SJSA1 (cell line): ENCODE data around the gene CLBA1. TPM values are rescaled to one million over a fixed set of nuclear protein-coding genes. Genes with fewer than 3 reads are reported as not detected.

Source experiments
- DNase-seq, 2 experiments: peaks; one replicate each; pipeline ENCODE4 v3.0.0-alpha.2; 2015 to 2020; ENCODE audit warnings: low spot score in 2 of 2, low read depth in 1 of 2
- H3K27ac ChIP-seq: fragments of 250-450 bp; sonication (Bioruptor Pico); 2 replicates; pipeline ENCODE4 v1.5.1; 2020; ENCODE audit warnings: mild to moderate bottlenecking, moderate library complexity
- H3K27me3 ChIP-seq: fragments of 250-450 bp; sonication (Bioruptor Pico); replicated peaks from 2 replicates; pipeline ENCODE4 v1.5.1; 2020; ENCODE audit warnings: mild to moderate bottlenecking, moderate library complexity
- H3K36me3 ChIP-seq: fragments of 250-450 bp; sonication (Bioruptor Pico); 2 replicates; pipeline ENCODE4 v1.5.1; 2020; ENCODE audit warnings: mild to moderate bottlenecking
- H3K4me1 ChIP-seq: fragments of 250-450 bp; sonication (Bioruptor Pico); replicated peaks from 2 replicates; pipeline ENCODE4 v1.6.1; 2021; ENCODE audit warnings: mild to moderate bottlenecking
- H3K4me3 ChIP-seq: fragments of 250-450 bp; sonication (Bioruptor Pico); 2 replicates; pipeline ENCODE4 v1.5.1; 2020; ENCODE audit warnings: mild to moderate bottlenecking
- H3K9me3 ChIP-seq: fragments of 250-450 bp; sonication (Bioruptor Pico); replicated peaks from 2 replicates; pipeline ENCODE4 v1.5.1; 2020; ENCODE audit warnings: mild to moderate bottlenecking
- total RNA-seq: library from RNA; depleted of rRNA; stranded (reverse); fragments of >200 nt; shearing (Covaris generic); gene quantifications from 2 replicates; pipeline ENCODE4 v1.2.3, GENCODE V29; 2014

Gene CLBA1
- total RNA-seq, 1 experiment from 2014 or later, result 3.6 TPM

- H3K27me3 ChIP-seq, result no peaks in the 10 kb centered on the region
- DNase-seq, result no peak
- H3K4me3 ChIP-seq, result no peak overlapping the region
- H3K27ac ChIP-seq, result no peak overlapping the region
- peaks cover 45% of the 10 kb centered on the region for H3K4me1 ChIP-seq
- H3K36me3 ChIP-seq, result no peaks in the 10 kb centered on the region
- no peaks in the 10 kb centered on the region for H3K9me3 ChIP-seq
These were observed 16.8 kb upstream of the CLBA1 start for GRCh38 chr14:104968541-104969401.

- H3K27me3 ChIP-seq, result no peaks in the 10 kb centered on the region
- no peak for DNase-seq
- no peaks in the 10 kb centered on the region for H3K9me3 ChIP-seq
- peak overlapping the region; percentile 80 for H3K27ac ChIP-seq
- H3K36me3 ChIP-seq, result no peaks in the 10 kb centered on the region
- H3K4me1 ChIP-seq, result peaks cover 55% of the 10 kb centered on the region
- H3K4me3 ChIP-seq, result peak overlapping the region; percentile 11; the same call in 1 of the 2 replicates
These were observed 15.8 kb upstream of the CLBA1 start for GRCh38 chr14:104969741-104970230.

- Histone ChIP-seq H3K36me3 (no peaks in the 10 kb centered on the region), H3K4me3 (peak overlapping the region; percentile 11), H3K27me3 (no peaks in the 10 kb centered on the region), H3K9me3 (no peaks in the 10 kb centered on the region), H3K4me1 (peaks cover 62% of the 10 kb centered on the region), H3K27ac (peak overlapping the region; percentile 80)
- peak; percentile 76 to 82 for DNase-seq
These were observed 15.1 kb upstream of the CLBA1 start for GRCh38 chr14:104970231-104971068.

- H3K9me3 ChIP-seq, result no peaks in the 10 kb centered on the region
- no peak overlapping the region for H3K4me3 ChIP-seq
- H3K27me3 ChIP-seq, result no peaks in the 10 kb centered on the region
- no peaks in the 10 kb centered on the region for H3K36me3 ChIP-seq
- peaks cover 72% of the 10 kb centered on the region for H3K4me1 ChIP-seq
- peak overlapping the region; percentile 84; the same call in 1 of the 2 replicates for H3K27ac ChIP-seq
- DNase-seq, result no peak
These were observed 13.9 kb upstream of the CLBA1 start for GRCh38 chr14:104971447-104972240.

GRCh38 chr14:104972301-104973134, 13.1 kb upstream of the CLBA1 start:
- Histone ChIP-seq H3K4me3 (no peak overlapping the region), H3K4me1 (peaks cover 78% of the 10 kb centered on the region), H3K27me3 (no peaks in the 10 kb centered on the region), H3K36me3 (no peaks in the 10 kb centered on the region), H3K27ac (peak overlapping the region; percentile 84), H3K9me3 (no peaks in the 10 kb centered on the region)
- no peak for DNase-seq

GRCh38 chr14:104973135-104973384, 12.5 kb upstream of the CLBA1 start:
- no peaks in the 10 kb centered on the region for H3K9me3 ChIP-seq
- no peaks in the 10 kb centered on the region for H3K27me3 ChIP-seq
- peaks cover 83% of the 10 kb centered on the region for H3K4me1 ChIP-seq
- no peak overlapping the region for H3K4me3 ChIP-seq
- DNase-seq, result peak in 1 of 2 experiments; percentile 98
- no peaks in the 10 kb centered on the region for H3K36me3 ChIP-seq
- peak overlapping the region; percentile 84 for H3K27ac ChIP-seq

GRCh38 chr14:104973385-104974145, 12.0 kb upstream of the CLBA1 start:
- Histone ChIP-seq H3K27ac (peak overlapping the region; percentile 84), H3K9me3 (no peaks in the 10 kb centered on the region), H3K36me3 (no peaks in the 10 kb centered on the region), H3K4me3 (no peak overlapping the region), H3K27me3 (no peaks in the 10 kb centered on the region), H3K4me1 (peaks cover 83% of the 10 kb centered on the region)
- peak; percentile 90 to 93 for DNase-seq

GRCh38 chr14:104974146-104974541, 11.4 kb upstream of the CLBA1 start:
- H3K9me3 ChIP-seq, result no peaks in the 10 kb centered on the region
- no peaks in the 10 kb centered on the region for H3K27me3 ChIP-seq
- no peak overlapping the region for H3K27ac ChIP-seq
- no peaks in the 10 kb centered on the region for H3K36me3 ChIP-seq
- H3K4me3 ChIP-seq, result no peak overlapping the region
- no peak for DNase-seq
- peaks cover 83% of the 10 kb centered on the region for H3K4me1 ChIP-seq

- H3K36me3 ChIP-seq, result no peaks in the 10 kb centered on the region
- no peaks in the 10 kb centered on the region for H3K9me3 ChIP-seq
- no peaks in the 10 kb centered on the region for H3K27me3 ChIP-seq
- peaks cover 77% of the 10 kb centered on the region for H3K4me1 ChIP-seq
- H3K4me3 ChIP-seq, result no peak overlapping the region
- H3K27ac ChIP-seq, result no peak overlapping the region
- no peak for DNase-seq
These were observed 10.8 kb upstream of the CLBA1 start for GRCh38 chr14:104974665-104975390.

GRCh38 chr14:104975481-104976197, 9.9 kb upstream of the CLBA1 start:
- Histone ChIP-seq H3K4me3 (no peak overlapping the region), H3K27ac (no peak overlapping the region), H3K9me3 (no peaks in the 10 kb centered on the region), H3K36me3 (no peaks in the 10 kb centered on the region), H3K27me3 (no peaks in the 10 kb centered on the region), H3K4me1 (peaks cover 69% of the 10 kb centered on the region)
- no peak for DNase-seq

- H3K36me3 ChIP-seq, result no peaks in the 10 kb centered on the region
- peaks cover 61% of the 10 kb centered on the region for H3K4me1 ChIP-seq
- no peaks in the 10 kb centered on the region for H3K27me3 ChIP-seq
- no peak overlapping the region for H3K4me3 ChIP-seq
- peak; percentile 59 to 84 for DNase-seq
- H3K27ac ChIP-seq, result no peak overlapping the region
- no peaks in the 10 kb centered on the region for H3K9me3 ChIP-seq
These were observed 9.2 kb upstream of the CLBA1 start for GRCh38 chr14:104976198-104977007.
